Measurements from ENCODE around the gene VTN.

VTN gene

DNA sequence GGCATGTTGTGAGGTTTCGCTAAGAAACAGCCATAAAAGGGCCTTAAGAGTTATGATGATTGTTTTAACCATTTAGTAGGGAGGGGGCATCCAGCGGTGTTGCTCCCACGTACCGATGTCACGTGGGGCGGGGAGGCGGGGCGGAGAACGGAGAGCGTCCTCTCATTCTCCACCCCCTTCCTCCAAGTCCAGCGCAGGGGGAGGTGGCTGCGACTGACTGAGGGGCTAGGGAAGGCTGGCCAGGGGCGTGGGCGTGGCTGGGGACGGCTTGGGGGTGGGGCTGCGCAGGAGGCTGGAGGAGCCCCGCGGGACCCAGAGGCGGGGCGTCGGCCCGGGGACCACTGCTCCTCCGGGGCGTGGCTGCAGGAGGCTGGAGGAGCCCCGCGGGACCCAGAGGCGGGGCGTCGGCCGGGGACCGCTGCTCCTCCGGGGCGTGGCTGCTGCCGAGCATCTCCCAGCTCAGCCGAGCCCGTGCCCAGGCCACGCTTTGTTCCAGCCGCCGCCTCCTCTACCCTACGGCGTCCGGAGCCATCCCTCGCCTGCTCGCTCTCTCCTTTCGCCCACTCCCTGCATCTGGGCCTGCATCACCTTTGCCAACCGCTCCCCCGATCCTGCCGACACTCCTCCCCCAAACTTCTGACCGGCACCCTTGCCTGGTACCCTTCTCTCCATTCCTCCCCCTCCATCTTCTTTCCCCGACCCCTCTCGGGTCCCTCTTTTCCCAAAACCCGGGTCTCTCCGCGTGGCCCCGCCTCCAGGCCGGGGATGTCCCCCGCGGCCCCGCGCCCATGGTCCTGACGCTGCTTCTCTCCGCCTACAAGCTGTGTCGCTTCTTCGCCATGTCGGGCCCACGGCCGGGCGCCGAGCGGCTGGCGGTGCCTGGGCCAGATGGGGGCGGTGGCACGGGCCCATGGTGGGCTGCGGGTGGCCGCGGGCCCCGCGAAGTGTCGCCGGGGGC lies 1.4 kb upstream of the VTN start, which contains the start of gene SARM1:
Gene SARM1 (plus strand): TSS at position 450 of the 958 bp plus-strand sequence. CDS start 339 bp downstream, at position 789.
- TF ChIP-seq, protein P1, sequence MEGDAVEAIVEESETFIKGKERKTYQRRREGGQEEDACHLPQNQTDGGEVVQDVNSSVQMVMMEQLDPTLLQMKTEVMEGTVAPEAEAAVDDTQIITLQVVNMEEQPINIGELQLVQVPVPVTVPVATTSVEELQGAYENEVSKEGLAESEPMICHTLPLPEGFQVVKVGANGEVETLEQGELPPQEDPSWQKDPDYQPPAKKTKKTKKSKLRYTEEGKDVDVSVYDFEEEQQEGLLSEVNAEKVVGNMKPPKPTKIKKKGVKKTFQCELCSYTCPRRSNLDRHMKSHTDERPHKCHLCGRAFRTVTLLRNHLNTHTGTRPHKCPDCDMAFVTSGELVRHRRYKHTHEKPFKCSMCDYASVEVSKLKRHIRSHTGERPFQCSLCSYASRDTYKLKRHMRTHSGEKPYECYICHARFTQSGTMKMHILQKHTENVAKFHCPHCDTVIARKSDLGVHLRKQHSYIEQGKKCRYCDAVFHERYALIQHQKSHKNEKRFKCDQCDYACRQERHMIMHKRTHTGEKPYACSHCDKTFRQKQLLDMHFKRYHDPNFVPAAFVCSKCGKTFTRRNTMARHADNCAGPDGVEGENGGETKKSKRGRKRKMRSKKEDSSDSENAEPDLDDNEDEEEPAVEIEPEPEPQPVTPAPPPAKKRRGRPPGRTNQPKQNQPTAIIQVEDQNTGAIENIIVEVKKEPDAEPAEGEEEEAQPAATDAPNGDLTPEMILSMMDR (IDR thresholded peaks at IDR 0.05; ENCODE audit: low read depth, low read length, missing control alignments), result no peak
- peak; percentile 74 for DNase-seq (ENCODE audit: low read depth)
- in situ Hi-C loops (cut with HindIII; ENCODE audit: low sequenced_read_pairs), result no loop called here
- peak within 1 kb of the TSS; percentile 66 for H3K4me3 ChIP-seq (ENCODE audit: low read depth, low read length)

DNA sequence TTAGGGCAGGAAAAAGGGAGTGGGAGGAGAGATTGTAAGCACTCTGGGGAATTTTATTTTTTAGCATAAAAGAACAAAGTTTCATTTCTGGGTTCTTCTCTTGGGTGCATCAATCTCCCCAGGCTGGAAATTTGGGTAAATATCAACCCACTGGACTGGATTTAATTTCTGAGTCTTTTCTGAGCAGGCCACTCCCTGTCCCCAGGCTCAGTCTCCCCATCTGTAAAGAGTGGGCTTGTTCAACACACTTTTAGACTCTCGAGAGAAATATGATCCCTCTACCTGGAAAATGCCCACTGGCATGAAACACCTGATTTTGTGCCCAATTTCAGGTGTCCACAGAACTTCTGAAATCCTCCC lies 617 bp upstream of the VTN start:
- TF ChIP-seq, protein P1 (IDR thresholded peaks at IDR 0.05; ENCODE audit: low read depth, low read length, missing control alignments), result no peak

DNA sequence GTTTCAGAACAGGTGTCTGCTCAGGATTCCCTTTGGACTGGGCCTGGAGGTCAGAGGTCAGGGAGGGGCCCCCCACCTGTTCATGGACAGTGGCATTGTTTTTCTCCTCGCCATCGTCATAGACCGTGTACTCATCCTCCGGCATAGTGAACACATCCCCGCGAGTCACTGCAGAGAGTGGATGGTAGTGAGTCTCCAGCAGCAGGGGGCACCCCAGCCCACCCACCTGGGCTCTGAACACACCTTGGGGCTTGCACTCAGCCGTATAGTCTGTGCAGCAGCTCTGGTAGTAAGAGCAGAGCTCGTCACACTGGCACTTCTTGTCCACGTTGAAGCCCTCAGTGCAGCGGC lies 448 bp downstream of the VTN start:
- no peak for DNase-seq (ENCODE audit: low read depth)
- TF ChIP-seq, protein P1 (IDR thresholded peaks at IDR 0.05; ENCODE audit: low read depth, low read length, missing control alignments), result no peak
- in situ Hi-C loops (cut with HindIII; ENCODE audit: low sequenced_read_pairs), result no loop called here
- H3K4me3 ChIP-seq (ENCODE audit: low read depth, low read length), result no peak overlapping the region

More for the DNA sequence above, 617 bp upstream of the VTN start:
- H3K4me3 ChIP-seq (ENCODE audit: low read depth, low read length), result peak overlapping the region; percentile 66
- in situ Hi-C loops (cut with HindIII; ENCODE audit: low sequenced_read_pairs), result no loop called here
- DNase-seq (ENCODE audit: low read depth), result no peak

DNA sequence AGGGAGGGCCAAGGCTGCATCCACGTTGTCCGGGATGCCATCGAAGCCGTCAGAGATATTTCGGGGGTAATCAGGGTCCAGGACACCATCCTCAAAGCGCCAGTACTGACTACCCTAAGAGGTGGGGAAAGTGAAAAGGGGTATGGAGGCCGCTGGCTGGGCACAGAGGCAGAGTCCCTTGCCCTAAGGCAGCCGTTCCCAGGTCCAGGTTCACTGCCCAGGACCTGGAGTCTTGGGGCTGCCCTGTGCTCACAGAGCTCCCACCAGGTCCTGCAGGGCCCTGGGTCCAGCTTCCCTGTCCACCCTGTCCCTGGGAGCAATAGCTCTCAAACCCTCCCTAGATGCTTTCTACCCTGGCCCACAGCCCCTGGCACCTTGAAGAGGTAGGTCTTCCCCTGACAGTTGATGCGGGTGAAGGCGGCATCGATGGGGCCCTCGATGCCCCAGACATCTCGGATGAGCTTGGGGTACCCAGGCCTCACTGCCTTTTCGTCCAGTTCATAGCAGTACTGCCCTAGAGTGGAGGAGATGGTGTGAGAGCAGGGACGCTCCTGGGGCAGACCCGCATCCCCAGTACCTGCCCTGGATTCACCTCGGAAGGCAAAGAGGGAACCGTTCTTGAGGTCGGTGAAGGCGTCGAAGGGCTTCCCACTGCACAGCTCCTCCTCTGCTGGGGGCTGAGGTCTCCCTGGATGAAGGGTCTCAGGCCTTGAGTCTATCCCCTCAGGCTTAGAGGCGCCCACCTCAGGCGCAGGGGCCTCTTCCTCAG lies 1.0 kb downstream of the VTN start:
- DNase-seq (ENCODE audit: low read depth), result no peak
- TF ChIP-seq, protein P1 (IDR thresholded peaks at IDR 0.05; ENCODE audit: low read depth, low read length, missing control alignments), result no peak
- in situ Hi-C loops (cut with HindIII; ENCODE audit: low sequenced_read_pairs), result no loop called here
- no peak overlapping the region for H3K4me3 ChIP-seq (ENCODE audit: low read depth, low read length)

DNA sequence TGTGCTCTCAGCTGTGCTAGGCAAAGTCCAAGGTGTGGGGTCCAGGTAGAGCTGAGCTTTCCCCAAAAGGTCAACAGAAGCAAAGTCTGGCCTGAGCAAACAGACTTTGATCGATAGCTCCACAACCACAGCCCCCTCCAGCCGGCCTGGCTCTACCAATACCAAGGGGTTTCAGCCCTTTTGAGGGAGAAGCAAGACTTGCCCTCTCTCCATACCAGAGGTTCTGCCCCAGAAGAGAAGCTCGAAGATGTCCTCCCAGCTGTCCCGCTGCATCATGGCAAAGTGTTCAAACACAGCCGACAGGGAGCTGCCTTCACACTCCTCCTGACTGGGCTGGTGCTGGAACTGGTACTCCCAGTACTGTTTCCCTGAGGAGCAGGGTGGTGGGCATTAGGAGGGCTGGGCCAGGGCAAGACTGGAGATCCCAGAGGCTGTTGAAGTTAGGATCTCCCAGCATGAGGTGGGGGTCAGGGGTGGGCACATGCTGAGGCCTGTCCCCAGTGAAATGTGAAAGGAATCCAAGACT lies 1.7 kb downstream of the VTN start:
- TF ChIP-seq, protein P1 (IDR thresholded peaks at IDR 0.05; ENCODE audit: low read depth, low read length, missing control alignments), result no peak
- in situ Hi-C loops (cut with HindIII; ENCODE audit: low sequenced_read_pairs), result no loop called here
- DNase-seq (ENCODE audit: low read depth), result no peak
- H3K4me3 ChIP-seq (ENCODE audit: low read depth, low read length), result no peak overlapping the region

DNA sequence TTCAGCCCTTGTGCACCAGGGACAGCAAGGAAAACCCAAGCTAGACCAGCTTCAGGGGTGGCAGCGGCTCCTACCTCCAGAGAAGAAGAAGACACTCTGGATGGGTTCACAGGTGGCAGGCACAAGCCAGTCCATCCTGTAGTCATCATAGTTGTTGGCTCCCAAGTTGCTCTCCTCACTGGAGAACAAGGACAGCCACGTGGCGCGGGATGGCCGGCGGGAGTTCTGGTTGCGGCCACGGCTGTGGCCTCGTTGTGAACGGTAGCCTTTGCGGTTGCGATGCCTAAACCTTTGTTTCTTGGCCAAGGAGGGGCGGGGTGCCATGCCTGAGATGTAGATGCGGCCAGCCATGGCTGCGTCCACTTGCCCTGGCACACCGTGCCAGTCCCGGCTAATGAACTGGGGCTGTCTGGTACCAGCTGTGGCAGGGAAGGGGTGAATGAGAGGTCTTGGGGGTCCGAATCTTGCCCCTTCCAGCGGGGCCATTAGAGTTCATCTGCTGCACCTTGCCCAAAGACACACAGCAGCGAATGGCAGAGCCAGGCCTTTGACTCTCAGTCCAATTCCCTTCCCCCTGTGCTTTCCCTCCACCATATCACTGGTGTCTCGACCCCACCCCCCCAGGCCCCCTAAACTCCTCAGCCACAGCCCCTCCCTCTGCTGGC lies 2.3 kb downstream of the VTN start:
- TF ChIP-seq, protein P1 (IDR thresholded peaks at IDR 0.05; ENCODE audit: low read depth, low read length, missing control alignments), result no peak
- no peak overlapping the region for H3K4me3 ChIP-seq (ENCODE audit: low read depth, low read length)
- in situ Hi-C loops (cut with HindIII; ENCODE audit: low sequenced_read_pairs), result no loop called here

More for the DNA sequence above, 2.3 kb downstream of the VTN start:
- no peak for DNase-seq (ENCODE audit: low read depth)
